ENCODE measurements around the gene C12orf56. TPM values are rescaled to one million over a fixed set of nuclear protein-coding genes. Genes with fewer than 3 reads are reported as not detected.

The C12orf56 gene
- total RNA-seq, 1 experiment from 2014 or later, result not detected

DNA sequence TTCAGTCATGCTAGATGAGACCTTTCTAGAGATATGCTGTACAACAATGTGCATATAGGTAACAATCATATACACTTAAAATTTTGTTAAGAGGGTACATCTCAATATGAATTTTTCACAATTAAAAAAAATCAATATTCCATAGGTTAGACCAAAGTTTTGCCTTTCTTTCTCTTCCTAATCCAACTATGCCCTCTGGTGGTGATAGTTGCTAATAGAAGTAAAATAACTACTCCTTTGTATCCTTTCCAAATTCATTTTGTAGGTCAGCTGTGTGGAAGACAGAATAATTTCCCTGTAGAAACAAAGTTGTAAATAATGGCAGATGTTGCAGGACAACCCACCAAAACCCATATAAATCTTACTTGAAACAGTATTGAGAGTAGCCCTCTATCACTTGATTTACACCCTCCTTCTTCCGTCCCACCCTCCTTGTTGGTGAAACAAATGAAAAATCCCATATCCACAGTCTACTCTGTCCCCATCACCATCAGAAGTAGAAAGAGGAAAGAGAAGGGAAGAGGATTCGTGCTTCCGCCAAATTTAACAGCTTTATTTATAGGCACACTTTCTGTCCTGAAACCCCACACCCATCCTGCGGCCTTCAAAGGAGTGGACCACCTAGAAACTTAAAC, 134.3 kb downstream of the C12orf56 start:
- TF ChIP-seq YY1 (IDR thresholded peaks at IDR 0.05; ENCODE audit: extremely low read depth, insufficient replicate concordance, low read depth, low read length) (no peak), ELF1 (IDR thresholded peaks at IDR 0.05; ENCODE audit: borderline replicate concordance, low read depth) (no peak), RAD21 (IDR thresholded peaks at IDR 0.05; ENCODE audit: low read depth) (peak; percentile 97), TCF7L2 (IDR thresholded peaks at IDR 0.05; ENCODE audit: borderline replicate concordance, extremely low read depth, insufficient read depth, insufficient read length) (no peak), SP1 (IDR thresholded peaks at IDR 0.05; ENCODE audit: low read depth) (no peak), FOSL1 (IDR thresholded peaks at IDR 0.05; ENCODE audit: low read depth) (no peak), ZNF274 (IDR thresholded peaks at IDR 0.05; ENCODE audit: low read depth, low read length) (no peak)
- TF ChIP-seq, protein P1, sequence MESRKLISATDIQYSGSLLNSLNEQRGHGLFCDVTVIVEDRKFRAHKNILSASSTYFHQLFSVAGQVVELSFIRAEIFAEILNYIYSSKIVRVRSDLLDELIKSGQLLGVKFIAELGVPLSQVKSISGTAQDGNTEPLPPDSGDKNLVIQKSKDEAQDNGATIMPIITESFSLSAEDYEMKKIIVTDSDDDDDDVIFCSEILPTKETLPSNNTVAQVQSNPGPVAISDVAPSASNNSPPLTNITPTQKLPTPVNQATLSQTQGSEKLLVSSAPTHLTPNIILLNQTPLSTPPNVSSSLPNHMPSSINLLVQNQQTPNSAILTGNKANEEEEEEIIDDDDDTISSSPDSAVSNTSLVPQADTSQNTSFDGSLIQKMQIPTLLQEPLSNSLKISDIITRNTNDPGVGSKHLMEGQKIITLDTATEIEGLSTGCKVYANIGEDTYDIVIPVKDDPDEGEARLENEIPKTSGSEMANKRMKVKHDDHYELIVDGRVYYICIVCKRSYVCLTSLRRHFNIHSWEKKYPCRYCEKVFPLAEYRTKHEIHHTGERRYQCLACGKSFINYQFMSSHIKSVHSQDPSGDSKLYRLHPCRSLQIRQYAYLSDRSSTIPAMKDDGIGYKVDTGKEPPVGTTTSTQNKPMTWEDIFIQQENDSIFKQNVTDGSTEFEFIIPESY (IDR thresholded peaks at IDR 0.05; ENCODE audit: extremely low read depth, insufficient replicate concordance, low read length), result no peak
- TF ChIP-seq, protein P2, sequence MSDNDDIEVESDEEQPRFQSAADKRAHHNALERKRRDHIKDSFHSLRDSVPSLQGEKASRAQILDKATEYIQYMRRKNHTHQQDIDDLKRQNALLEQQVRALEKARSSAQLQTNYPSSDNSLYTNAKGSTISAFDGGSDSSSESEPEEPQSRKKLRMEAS (IDR thresholded peaks at IDR 0.05), result peak; percentile 14; the same call in 1 of the 2 replicates
- TF ChIP-seq, protein P3, sequence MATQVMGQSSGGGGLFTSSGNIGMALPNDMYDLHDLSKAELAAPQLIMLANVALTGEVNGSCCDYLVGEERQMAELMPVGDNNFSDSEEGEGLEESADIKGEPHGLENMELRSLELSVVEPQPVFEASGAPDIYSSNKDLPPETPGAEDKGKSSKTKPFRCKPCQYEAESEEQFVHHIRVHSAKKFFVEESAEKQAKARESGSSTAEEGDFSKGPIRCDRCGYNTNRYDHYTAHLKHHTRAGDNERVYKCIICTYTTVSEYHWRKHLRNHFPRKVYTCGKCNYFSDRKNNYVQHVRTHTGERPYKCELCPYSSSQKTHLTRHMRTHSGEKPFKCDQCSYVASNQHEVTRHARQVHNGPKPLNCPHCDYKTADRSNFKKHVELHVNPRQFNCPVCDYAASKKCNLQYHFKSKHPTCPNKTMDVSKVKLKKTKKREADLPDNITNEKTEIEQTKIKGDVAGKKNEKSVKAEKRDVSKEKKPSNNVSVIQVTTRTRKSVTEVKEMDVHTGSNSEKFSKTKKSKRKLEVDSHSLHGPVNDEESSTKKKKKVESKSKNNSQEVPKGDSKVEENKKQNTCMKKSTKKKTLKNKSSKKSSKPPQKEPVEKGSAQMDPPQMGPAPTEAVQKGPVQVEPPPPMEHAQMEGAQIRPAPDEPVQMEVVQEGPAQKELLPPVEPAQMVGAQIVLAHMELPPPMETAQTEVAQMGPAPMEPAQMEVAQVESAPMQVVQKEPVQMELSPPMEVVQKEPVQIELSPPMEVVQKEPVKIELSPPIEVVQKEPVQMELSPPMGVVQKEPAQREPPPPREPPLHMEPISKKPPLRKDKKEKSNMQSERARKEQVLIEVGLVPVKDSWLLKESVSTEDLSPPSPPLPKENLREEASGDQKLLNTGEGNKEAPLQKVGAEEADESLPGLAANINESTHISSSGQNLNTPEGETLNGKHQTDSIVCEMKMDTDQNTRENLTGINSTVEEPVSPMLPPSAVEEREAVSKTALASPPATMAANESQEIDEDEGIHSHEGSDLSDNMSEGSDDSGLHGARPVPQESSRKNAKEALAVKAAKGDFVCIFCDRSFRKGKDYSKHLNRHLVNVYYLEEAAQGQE (IDR thresholded peaks at IDR 0.05; ENCODE audit: low read depth), result no peak
- TF ChIP-seq, protein P4, sequence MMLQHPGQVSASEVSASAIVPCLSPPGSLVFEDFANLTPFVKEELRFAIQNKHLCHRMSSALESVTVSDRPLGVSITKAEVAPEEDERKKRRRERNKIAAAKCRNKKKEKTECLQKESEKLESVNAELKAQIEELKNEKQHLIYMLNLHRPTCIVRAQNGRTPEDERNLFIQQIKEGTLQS (IDR thresholded peaks at IDR 0.05), result no peak
- TF ChIP-seq, protein P5, sequence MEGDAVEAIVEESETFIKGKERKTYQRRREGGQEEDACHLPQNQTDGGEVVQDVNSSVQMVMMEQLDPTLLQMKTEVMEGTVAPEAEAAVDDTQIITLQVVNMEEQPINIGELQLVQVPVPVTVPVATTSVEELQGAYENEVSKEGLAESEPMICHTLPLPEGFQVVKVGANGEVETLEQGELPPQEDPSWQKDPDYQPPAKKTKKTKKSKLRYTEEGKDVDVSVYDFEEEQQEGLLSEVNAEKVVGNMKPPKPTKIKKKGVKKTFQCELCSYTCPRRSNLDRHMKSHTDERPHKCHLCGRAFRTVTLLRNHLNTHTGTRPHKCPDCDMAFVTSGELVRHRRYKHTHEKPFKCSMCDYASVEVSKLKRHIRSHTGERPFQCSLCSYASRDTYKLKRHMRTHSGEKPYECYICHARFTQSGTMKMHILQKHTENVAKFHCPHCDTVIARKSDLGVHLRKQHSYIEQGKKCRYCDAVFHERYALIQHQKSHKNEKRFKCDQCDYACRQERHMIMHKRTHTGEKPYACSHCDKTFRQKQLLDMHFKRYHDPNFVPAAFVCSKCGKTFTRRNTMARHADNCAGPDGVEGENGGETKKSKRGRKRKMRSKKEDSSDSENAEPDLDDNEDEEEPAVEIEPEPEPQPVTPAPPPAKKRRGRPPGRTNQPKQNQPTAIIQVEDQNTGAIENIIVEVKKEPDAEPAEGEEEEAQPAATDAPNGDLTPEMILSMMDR (IDR thresholded peaks at IDR 0.05 in 2 of 3, conservative IDR thresholded peaks at IDR 0.05 in 1 of 3; ENCODE audit: borderline replicate concordance in 1 of 3, insufficient read depth in 1 of 3, low read depth in 2 of 3, low read length in 2 of 3), result peak; percentile 42 to 94 (median 84); a peak in 5 of 6 replicates
- ChIA-PET RAD21 (ENCODE audit: low non-redundant PET in 1 of 2, low total read pairs in 2 of 2, uncharacterized antibody in 2 of 2, unreplicated experiment in 2 of 2) (interaction anchor here in 1 of 2 experiments (0.6 kb wide), 1 partner anchor 414 kb away, joined by 3 read pairs; no protein-coding TSS in a partner anchor), POLR2A (interaction anchor here (0.7 kb wide), 1 partner anchor 157 kb away, joined by 3 read pairs; no protein-coding TSS in a partner anchor), CTCF (interaction anchor here (1.4 to 4.2 kb wide), 3 partner anchors 417 to 430 kb away, joined by 10 to 23 read pairs (median 16); no protein-coding TSS in a partner anchor)
- Histone ChIP-seq H4K20me1 (ENCODE audit: insufficient read depth) (no peaks in the 10 kb centered on the region), H3K9me3 (ENCODE audit: control insufficient read depth in 1 of 2, insufficient read depth in 1 of 2, low read depth in 1 of 2, low read length in 2 of 2) (no peaks in the 10 kb centered on the region), H3K36me3 (ENCODE audit: control insufficient read depth in 1 of 2, insufficient read depth in 2 of 2, low read length in 2 of 2) (no peaks in the 10 kb centered on the region), H3K27me3 (ENCODE audit: insufficient read depth, low read length) (no peaks in the 10 kb centered on the region), H2AFZ (ENCODE audit: low read depth, low read length, poor library complexity, severe bottlenecking) (peak overlapping the region; percentile 29), H3K79me2 (ENCODE audit: insufficient read depth, low read length) (no peaks in the 10 kb centered on the region), H3K4me1 (ENCODE audit: control insufficient read depth in 1 of 2, insufficient read depth in 2 of 2, low read length in 2 of 2) (no peaks in the 10 kb centered on the region), H3K4me3 (replicated peaks in 1 of 2; ENCODE audit: low read depth in 1 of 2, low read length in 2 of 2) (no peak overlapping the region), H3K9ac (ENCODE audit: low read length) (no peak overlapping the region), H3K27ac (ENCODE audit: low read depth, low read length) (no peak overlapping the region), H3K9me2 (ENCODE audit: insufficient read depth) (no peaks in the 10 kb centered on the region), H3K4me2 (ENCODE audit: low read length) (no peak overlapping the region)
- BruUV-seq (replicated peaks), result no TSS peak
- peak; percentile 47; the same call in 1 of the 2 replicates for ATAC-seq
- intact Hi-C loops (cut with micrococcal nuclease), result loop anchor here (1.0 to 10.0 kb wide), 4 partner anchors 417 to 1154 kb away; no protein-coding TSS in a partner anchor
- DNase-seq (ENCODE audit: low read depth, low spot score), result peak; percentile 33
